Tibial nerve (tissue), 4 donors: ENCODE results near the gene PPY. TPM values are rescaled to one million over a fixed set of nuclear protein-coding genes. Genes with fewer than 3 reads are reported as not detected.

Experiments used
- DNase-seq, 2 donors: peaks; one replicate each; pipeline ENCODE4 v3.0.0-alpha.2; 2019; ENCODE audit warnings: low spot score in 2 of 2
- H3K27ac ChIP-seq, 4 donors: fragments of 200-600 bp; sonication (generic) in 3 of 4; one replicate each; pipeline ENCODE4 v1.5.1; 2017 to 2019; ENCODE audit warnings: mild to moderate bottlenecking in 1 of 4
- H3K27me3 ChIP-seq, 2 donors: fragments of 200-600 bp; sonication (generic) in 1 of 2; one replicate each; pipeline versions ENCODE4 v1.5.1 to v1.6.0; 2017 to 2019
- H3K36me3 ChIP-seq, 3 donors: fragments of 200-600 bp; sonication (generic); one replicate each; pipeline ENCODE4 v1.5.1; 2018 to 2019
- H3K4me1 ChIP-seq, 4 donors: fragments of 200-600 bp; sonication (generic) in 3 of 4; one replicate each; pipeline ENCODE4 v1.5.1; 2017 to 2019
- H3K4me3 ChIP-seq, 4 donors: fragments of 200-600 bp; sonication (generic) in 3 of 4; one replicate each; pipeline ENCODE4 v1.5.1; 2017 to 2019; ENCODE audit warnings: mild to moderate bottlenecking in 1 of 4, moderate library complexity in 1 of 4
- H3K9me3 ChIP-seq, 4 donors: fragments of 200-600 bp; sonication (generic) in 3 of 4; one replicate each; pipeline ENCODE4 v1.5.1; 2017 to 2019
- EP300 ChIP-seq, 2 donors: sonication (generic); formaldehyde crosslinking; IDR thresholded peaks; one replicate each; pipeline ENCODE4 v1.6.1; 2017; ENCODE audit warnings: antibody characterized with exemption in 2 of 2, mild to moderate bottlenecking in 1 of 2
- POLR2A ChIP-seq, 2 donors: fragments of 450-650 bp; IDR thresholded peaks; one replicate each; pipeline ENCODE4 v1.6.1; 2017; ENCODE audit warnings: antibody characterized with exemption in 2 of 2, mild to moderate bottlenecking in 2 of 2, moderate library complexity in 2 of 2
- WGBS, 2 donors: methylation state at CpG; one replicate each; pipeline ENCODE4 v1.1.5; 2018; 5-methylcytosine and 5-hydroxymethylcytosine counted together
- total RNA-seq, 4 donors: library from RNA; depleted of rRNA; stranded (reverse); fragments of >200 nt; gene quantifications; one replicate each; pipeline ENCODE4 v1.1.0, GENCODE V29; 2016
- TF ChIP-seq, protein P1 (sequence below), 5 experiments: fragments of 200-600 bp in 3 of 5; fragments of 450-650 bp in 2 of 5; sonication (generic) in 3 of 5; IDR thresholded peaks; one replicate each; pipeline ENCODE4 v1.5.1; 2016 to 2019; ENCODE audit warnings: antibody characterized with exemption in 5 of 5, mild to moderate bottlenecking in 3 of 5, moderate library complexity in 2 of 5

PPY gene
- total RNA-seq, 4 donors from 2014 or later: not detected

DNA sequence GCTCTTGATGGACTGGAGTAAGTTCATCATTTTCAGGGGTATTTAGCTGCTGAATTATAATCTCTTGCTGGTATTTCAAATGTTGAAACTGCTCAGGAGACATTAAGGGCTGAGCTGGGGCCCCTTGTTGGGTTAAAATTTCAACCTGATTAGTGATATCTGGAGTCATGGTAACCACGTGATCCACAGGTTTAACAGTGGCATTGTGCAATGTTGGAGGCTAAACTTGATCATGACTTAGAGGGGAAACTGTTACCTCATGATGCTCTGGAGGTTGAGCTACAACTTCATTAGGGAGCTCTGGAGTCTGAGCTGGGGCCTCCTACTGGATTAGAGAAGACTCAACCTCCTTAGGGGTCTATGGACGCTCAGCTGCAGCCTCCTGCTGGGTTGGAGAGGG lies 17.7 kb downstream of the PPY start:
- Histone ChIP-seq H3K27ac (no peak overlapping the region), H3K4me1 (peaks cover 0 to 13% (median 4%) of the 10 kb centered on the region in 4 donors), H3K4me3 (no peak overlapping the region), H3K36me3 (no peaks in the 10 kb centered on the region), H3K27me3 (peaks cover 0 to 78% of the 10 kb centered on the region in 2 donors), H3K9me3 (no peaks in the 10 kb centered on the region)
- DNase-seq: no peak
- no peak for TF ChIP-seq POLR2A (IDR thresholded peaks at IDR 0.05)
- no peak for TF ChIP-seq EP300 (IDR thresholded peaks at IDR 0.05)
- TF ChIP-seq, protein P1, sequence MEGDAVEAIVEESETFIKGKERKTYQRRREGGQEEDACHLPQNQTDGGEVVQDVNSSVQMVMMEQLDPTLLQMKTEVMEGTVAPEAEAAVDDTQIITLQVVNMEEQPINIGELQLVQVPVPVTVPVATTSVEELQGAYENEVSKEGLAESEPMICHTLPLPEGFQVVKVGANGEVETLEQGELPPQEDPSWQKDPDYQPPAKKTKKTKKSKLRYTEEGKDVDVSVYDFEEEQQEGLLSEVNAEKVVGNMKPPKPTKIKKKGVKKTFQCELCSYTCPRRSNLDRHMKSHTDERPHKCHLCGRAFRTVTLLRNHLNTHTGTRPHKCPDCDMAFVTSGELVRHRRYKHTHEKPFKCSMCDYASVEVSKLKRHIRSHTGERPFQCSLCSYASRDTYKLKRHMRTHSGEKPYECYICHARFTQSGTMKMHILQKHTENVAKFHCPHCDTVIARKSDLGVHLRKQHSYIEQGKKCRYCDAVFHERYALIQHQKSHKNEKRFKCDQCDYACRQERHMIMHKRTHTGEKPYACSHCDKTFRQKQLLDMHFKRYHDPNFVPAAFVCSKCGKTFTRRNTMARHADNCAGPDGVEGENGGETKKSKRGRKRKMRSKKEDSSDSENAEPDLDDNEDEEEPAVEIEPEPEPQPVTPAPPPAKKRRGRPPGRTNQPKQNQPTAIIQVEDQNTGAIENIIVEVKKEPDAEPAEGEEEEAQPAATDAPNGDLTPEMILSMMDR (IDR thresholded peaks at IDR 0.05): no peak
- 78 to 80% methylated on average over 2 of the region's 2 CpGs for WGBS, 2 donors

DNA sequence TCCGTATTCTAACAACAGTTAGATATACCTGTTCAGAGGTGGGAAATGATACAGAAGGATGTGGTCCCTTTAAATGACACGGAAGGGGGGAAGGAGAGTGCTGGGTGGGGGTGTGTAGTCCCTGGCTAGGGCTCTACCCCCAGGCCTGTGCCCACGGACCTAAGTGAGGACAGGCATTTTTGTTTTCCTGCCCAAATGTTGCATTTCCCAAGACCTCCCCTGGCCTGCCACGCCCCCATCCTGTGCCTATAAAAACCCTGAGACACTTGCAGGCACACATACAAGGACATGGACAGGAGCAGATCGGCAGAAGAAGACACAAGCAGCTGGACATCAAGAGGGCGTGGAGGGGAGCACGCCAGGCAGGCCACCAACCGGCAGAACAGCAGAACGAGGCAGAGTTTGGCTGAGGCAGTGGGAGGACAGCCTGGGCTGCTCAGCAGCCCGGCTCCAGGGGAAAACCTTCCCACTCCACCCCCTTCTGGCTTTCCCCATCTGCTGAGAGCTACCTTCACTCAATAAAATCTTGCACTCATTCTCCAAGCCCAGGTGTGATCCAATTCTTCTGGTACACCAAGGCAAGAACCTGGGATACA lies 21.7 kb downstream of the PPY start:
- no peak for DNase-seq

DNA sequence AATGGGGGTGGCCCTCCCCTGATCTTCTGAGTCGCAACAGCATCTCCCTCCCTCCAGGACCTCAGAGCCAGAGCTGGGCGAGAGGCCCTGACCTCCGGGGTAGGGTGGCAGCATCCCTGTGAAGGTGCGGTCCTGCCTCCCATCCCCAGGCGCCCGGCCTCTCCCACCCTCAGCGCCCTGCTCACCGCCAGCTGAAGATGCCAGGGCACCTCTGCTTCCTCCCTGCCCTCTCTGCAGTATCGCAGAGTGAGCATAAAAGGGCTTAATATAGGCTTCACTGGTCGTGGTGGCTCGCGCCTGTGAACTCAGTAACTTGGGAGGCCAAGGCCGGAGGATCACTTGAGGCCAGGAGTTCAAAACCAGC lies 24.3 kb downstream of the PPY start:
- Histone ChIP-seq H3K36me3 (no peaks in the 10 kb centered on the region), H3K4me1 (peaks cover 0 to 13% (median 0%) of the 10 kb centered on the region in 4 donors), H3K9me3 (no peaks in the 10 kb centered on the region), H3K27ac (no peak overlapping the region), H3K4me3 (peak overlapping the region in 1 of 4 donors; percentile 43), H3K27me3 (peaks cover 0 to 63% of the 10 kb centered on the region in 2 donors)
- TF ChIP-seq EP300 (IDR thresholded peaks at IDR 0.05) (no peak), POLR2A (IDR thresholded peaks at IDR 0.05) (no peak)
- TF ChIP-seq, protein P1 (IDR thresholded peaks at IDR 0.05): no peak
- no peak for DNase-seq
- whole genome bisulfite sequencing, 2 donors: 60 to 64% methylated on average over 10 to 13 of the region's 13 CpGs

More for the DNA sequence above, 21.7 kb downstream of the PPY start:
- H3K27ac ChIP-seq: no peak overlapping the region
- TF ChIP-seq EP300 (IDR thresholded peaks at IDR 0.05) (no peak), POLR2A (IDR thresholded peaks at IDR 0.05) (no peak)
- TF ChIP-seq, protein P1 (IDR thresholded peaks at IDR 0.05): no peak
- no peak overlapping the region for H3K4me3 ChIP-seq
- peaks cover 0 to 76% of the 10 kb centered on the region in 2 donors for H3K27me3 ChIP-seq
- peaks cover 0 to 13% (median 0%) of the 10 kb centered on the region in 4 donors for H3K4me1 ChIP-seq
- H3K9me3 ChIP-seq: no peaks in the 10 kb centered on the region
- WGBS, 2 donors: 52 to 64% methylated on average over 10 of the region's 10 CpGs
- H3K36me3 ChIP-seq: no peaks in the 10 kb centered on the region

DNA sequence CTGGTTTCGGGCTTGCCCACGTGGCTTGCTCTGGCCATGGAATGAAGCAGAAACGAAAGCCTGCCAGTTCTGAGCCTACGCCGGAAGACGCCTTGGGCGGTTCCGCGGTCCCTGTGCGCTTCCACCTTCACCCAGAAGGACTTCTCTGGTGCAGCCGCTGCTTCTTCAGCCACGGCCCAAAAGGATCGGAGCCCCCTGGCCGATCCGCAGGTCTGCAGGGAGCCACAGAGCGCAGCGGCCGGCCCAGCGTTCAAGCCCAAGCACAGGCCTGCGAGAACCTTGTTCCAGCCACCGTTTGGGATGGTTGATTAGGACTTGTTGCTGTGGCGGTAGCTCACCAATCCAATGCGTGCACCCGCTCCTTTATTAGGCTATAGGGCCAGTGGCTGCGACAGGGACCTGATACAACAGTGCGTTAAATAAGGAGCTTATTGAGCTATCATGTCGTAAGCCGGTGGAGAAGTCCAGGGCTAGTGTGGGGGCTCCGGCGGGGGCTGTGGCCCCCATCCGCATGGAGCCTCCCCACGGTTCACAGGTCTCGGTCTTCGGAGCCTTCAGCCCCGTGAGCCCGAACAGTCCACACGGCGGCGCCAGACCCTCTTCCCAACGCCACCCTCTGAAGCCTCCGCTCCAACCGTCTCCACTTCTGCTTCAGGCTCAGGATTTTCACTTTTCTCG lies 24.8 kb downstream of the PPY start:
- Histone ChIP-seq H3K36me3 (no peaks in the 10 kb centered on the region), H3K9me3 (no peaks in the 10 kb centered on the region), H3K4me3 (peak overlapping the region in 3 of 4 donors; percentile 7 to 43 (median 43)), H3K4me1 (peaks cover 0 to 13% (median 0%) of the 10 kb centered on the region in 4 donors), H3K27me3 (peaks cover 0 to 63% of the 10 kb centered on the region in 2 donors), H3K27ac (no peak overlapping the region)
- 13 to 24% methylated on average over 27 to 34 of the region's 43 CpGs for WGBS, 2 donors
- DNase-seq: peak in 1 of 2 donors; percentile 36
- no peak for TF ChIP-seq EP300 (IDR thresholded peaks at IDR 0.05)
- TF ChIP-seq POLR2A (IDR thresholded peaks at IDR 0.05): no peak
- TF ChIP-seq, protein P1 (IDR thresholded peaks at IDR 0.05): peak; percentile 11 to 43 (median 36)

DNA sequence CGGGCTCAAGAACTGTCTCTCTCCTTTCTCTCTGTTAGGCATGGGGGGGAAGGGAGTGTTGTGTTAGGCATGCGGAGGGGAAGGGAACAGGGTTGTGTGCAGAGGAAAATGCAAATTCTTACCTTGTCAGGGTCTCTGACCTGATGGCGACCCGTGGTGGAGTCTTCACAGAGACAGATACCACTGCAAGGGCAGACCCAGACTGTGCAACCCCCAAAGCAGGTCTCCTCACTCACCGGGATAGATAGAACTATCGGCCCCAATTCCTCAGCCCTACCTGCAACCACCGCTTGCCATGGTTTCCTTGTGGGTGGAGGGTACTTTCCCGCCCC lies 25.3 kb downstream of the PPY start:
- TF ChIP-seq EP300 (IDR thresholded peaks at IDR 0.05): no peak
- TF ChIP-seq POLR2A (IDR thresholded peaks at IDR 0.05): no peak
- TF ChIP-seq, protein P1 (IDR thresholded peaks at IDR 0.05): no peak
- WGBS, 2 donors: 58 to 71% methylated on average over 6 to 8 of the region's 8 CpGs
- peaks cover 0 to 61% of the 10 kb centered on the region in 2 donors for H3K27me3 ChIP-seq
- H3K36me3 ChIP-seq: no peaks in the 10 kb centered on the region
- H3K4me3 ChIP-seq: peak overlapping the region in 2 of 4 donors; percentile 43
- no peak for DNase-seq
- H3K9me3 ChIP-seq: no peaks in the 10 kb centered on the region
- no peak overlapping the region for H3K27ac ChIP-seq
- peaks cover 0 to 13% (median 0%) of the 10 kb centered on the region in 4 donors for H3K4me1 ChIP-seq
